Measurements from ENCODE around the gene TEX101.
"Not testable (repeated sequence)": the region's sequence is repeated elsewhere in the genome, so short reads cannot be mapped to it uniquely, and the experiment has no call there.

Gene TEX101

DNA sequence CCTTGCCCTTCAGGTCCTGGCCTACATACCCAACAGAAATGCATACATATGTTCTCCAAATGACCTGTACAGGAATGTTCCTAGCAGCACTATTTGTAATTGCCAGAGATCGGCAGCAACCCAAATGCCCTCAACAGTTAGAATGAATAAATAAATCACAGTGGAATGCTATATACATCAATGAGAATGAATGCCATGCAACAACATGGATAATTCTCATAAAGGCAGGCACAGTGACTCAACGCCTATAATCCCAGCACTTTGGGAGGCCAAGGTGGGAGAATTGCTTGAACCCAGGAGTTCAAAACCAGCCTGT lies 18.6 kb downstream of the TEX101 start:
- H3K27ac ChIP-seq (ENCODE audit: low read depth, low read length), result no peak overlapping the region
- no peak overlapping the region for H3K4me3 ChIP-seq (ENCODE audit: low read depth in 1 of 5, low read length in 5 of 5)
- peaks cover 0 to 2% (median under 1%) of the 10 kb centered on the region in 5 donors for H3K4me1 ChIP-seq (ENCODE audit: control insufficient read depth in 5 of 5, insufficient read depth in 5 of 5, low read length in 5 of 5)
- H3K36me3 ChIP-seq (ENCODE audit: control insufficient read depth in 5 of 5, insufficient read depth in 5 of 5, low read length in 5 of 5), result no peaks in the 10 kb centered on the region
- H3K9me3 ChIP-seq (ENCODE audit: control insufficient read depth in 5 of 5, low read length in 5 of 5), result no peaks in the 10 kb centered on the region
- no peak overlapping the region for H3K9ac ChIP-seq (ENCODE audit: low read length in 5 of 5)
- peaks cover 0 to 6% (median 0%) of the 10 kb centered on the region in 5 donors for H3K27me3 ChIP-seq (ENCODE audit: control insufficient read depth in 5 of 5, insufficient read depth in 4 of 5, low read length in 5 of 5)

DNA sequence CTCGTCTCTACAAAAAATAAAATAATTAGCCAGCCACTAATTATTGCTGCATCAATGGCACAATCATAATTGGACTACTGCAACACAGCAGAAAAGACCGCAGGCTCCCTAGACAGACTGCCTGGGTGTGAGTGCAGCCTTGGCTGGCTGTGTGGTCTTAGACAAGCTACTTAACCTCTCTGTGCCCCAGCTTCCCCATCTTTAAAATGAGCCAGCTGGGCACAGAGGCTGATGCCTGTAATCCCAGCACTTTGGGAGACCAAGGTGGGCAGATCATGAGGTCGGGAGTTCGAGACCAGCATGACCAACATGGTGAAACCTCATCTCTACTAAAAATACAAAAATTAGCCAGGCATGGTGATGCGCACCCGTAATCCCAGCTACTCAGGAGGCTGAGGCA lies 19.0 kb downstream of the TEX101 start:
- no peaks in the 10 kb centered on the region for H3K9me3 ChIP-seq (ENCODE audit: control insufficient read depth in 5 of 5, low read length in 5 of 5)
- peaks cover 0 to 6% (median 2%) of the 10 kb centered on the region in 5 donors for H3K27me3 ChIP-seq (ENCODE audit: control insufficient read depth in 5 of 5, insufficient read depth in 4 of 5, low read length in 5 of 5)
- H3K4me1 ChIP-seq (ENCODE audit: control insufficient read depth in 5 of 5, insufficient read depth in 5 of 5, low read length in 5 of 5), result peaks cover 3 to 6% (median 4%) of the 10 kb centered on the region in 5 donors
- no peak overlapping the region for H3K9ac ChIP-seq (ENCODE audit: low read length in 5 of 5)
- no peak overlapping the region for H3K4me3 ChIP-seq (ENCODE audit: low read depth in 1 of 5, low read length in 5 of 5)
- no peak overlapping the region for H3K27ac ChIP-seq (ENCODE audit: low read depth, low read length)
- no peaks in the 10 kb centered on the region for H3K36me3 ChIP-seq (ENCODE audit: control insufficient read depth in 5 of 5, insufficient read depth in 5 of 5, low read length in 5 of 5)

DNA sequence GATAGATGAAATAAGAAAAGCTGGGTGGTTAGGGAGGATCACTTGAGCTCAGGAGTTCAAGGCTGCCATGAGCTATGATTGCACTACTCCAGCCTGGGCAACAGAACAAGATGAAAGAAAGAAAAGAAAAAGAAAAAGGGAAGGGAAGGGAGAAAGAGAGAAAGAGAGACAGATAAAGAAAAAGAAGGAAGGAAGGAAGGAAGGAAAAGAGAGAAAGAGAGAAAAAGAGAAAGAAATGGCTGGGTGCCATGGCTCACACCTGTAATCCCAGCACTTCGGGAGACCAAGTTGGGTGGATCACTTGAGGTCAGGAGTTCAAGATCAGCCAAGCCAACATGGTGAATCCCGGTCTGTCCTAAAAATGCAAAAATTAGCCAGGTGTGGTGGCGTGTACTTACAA lies 21.1 kb downstream of the TEX101 start:
- peaks cover 4 to 14% (median 9%) of the 10 kb centered on the region in 5 donors for H3K4me1 ChIP-seq (ENCODE audit: control insufficient read depth in 5 of 5, insufficient read depth in 5 of 5, low read length in 5 of 5)
- no peak overlapping the region for H3K4me3 ChIP-seq (ENCODE audit: low read depth in 1 of 5, low read length in 5 of 5)
- H3K9me3 ChIP-seq (ENCODE audit: control insufficient read depth in 5 of 5, low read length in 5 of 5), result peaks cover 0 to 3% (median 0%) of the 10 kb centered on the region in 5 donors
- H3K36me3 ChIP-seq (ENCODE audit: control insufficient read depth in 5 of 5, insufficient read depth in 5 of 5, low read length in 5 of 5), result no peaks in the 10 kb centered on the region
- H3K9ac ChIP-seq (ENCODE audit: low read length in 5 of 5), result no peak overlapping the region
- H3K27ac ChIP-seq (ENCODE audit: low read depth, low read length), result no peak overlapping the region
- H3K27me3 ChIP-seq (ENCODE audit: control insufficient read depth in 5 of 5, insufficient read depth in 4 of 5, low read length in 5 of 5), result peaks cover 0 to 6% (median 4%) of the 10 kb centered on the region in 5 donors

DNA sequence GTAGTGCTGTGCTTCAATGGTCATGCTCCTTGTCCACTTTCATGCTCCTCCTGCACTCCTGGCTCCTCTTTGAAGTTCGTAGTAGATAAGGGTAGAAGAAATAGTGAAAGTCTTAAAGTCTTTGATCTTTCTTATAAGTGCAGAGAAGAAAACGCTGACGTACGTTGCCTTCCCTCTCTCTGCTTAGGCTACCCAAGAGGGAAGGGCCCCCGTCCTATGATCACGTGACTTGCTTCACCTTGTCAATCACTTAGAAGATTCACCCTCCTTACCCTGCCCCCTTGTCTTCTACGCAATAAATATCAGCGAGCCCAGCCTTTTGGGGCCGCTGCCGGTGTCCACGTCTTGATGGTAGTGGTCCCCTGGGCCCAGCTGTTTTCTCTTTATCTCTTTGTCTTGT lies 22.6 kb downstream of the TEX101 start:
- not testable (repeated sequence) for H3K36me3 ChIP-seq (ENCODE audit: control insufficient read depth in 5 of 5, insufficient read depth in 5 of 5, low read length in 5 of 5); H3K27me3 ChIP-seq (ENCODE audit: control insufficient read depth in 5 of 5, insufficient read depth in 4 of 5, low read length in 5 of 5); H3K9me3 ChIP-seq (ENCODE audit: control insufficient read depth in 5 of 5, low read length in 5 of 5); H3K9ac ChIP-seq (ENCODE audit: low read length in 5 of 5); H3K4me3 ChIP-seq (ENCODE audit: low read depth in 1 of 5, low read length in 5 of 5); H3K27ac ChIP-seq (ENCODE audit: low read depth, low read length)
- H3K4me1 ChIP-seq (ENCODE audit: control insufficient read depth in 5 of 5, insufficient read depth in 5 of 5, low read length in 5 of 5), result peaks cover 4 to 14% (median 9%) of the 10 kb centered on the region in 5 donors

DNA sequence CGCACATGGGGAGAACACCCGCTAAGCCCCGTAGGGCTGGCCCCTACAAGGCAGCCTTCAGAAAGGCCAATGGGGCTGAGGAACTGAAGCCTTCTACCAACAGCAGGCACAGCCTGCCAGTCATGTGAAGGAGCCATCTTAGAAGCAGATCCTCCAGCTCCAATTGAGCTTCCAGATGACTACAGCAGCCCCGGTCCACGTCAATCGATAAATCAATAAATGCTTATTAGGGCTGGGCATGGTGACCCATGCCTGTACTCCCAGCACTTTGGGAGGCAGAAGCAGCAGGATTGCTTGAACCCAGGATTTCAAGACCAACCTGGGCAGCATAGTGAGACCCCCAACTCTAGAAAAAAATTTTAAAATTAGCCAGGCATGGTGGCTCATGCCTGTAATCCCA lies 23.0 kb downstream of the TEX101 start:
- no peak overlapping the region for H3K9ac ChIP-seq (ENCODE audit: low read length in 5 of 5)
- H3K4me3 ChIP-seq (ENCODE audit: low read depth in 1 of 5, low read length in 5 of 5), result no peak overlapping the region
- peaks cover 0 to 6% (median 4%) of the 10 kb centered on the region in 5 donors for H3K27me3 ChIP-seq (ENCODE audit: control insufficient read depth in 5 of 5, insufficient read depth in 4 of 5, low read length in 5 of 5)
- H3K36me3 ChIP-seq (ENCODE audit: control insufficient read depth in 5 of 5, insufficient read depth in 5 of 5, low read length in 5 of 5), result no peaks in the 10 kb centered on the region
- peaks cover 4 to 14% (median 9%) of the 10 kb centered on the region in 5 donors for H3K4me1 ChIP-seq (ENCODE audit: control insufficient read depth in 5 of 5, insufficient read depth in 5 of 5, low read length in 5 of 5)
- peaks cover 0 to 3% (median 0%) of the 10 kb centered on the region in 5 donors for H3K9me3 ChIP-seq (ENCODE audit: control insufficient read depth in 5 of 5, low read length in 5 of 5)
- no peak overlapping the region for H3K27ac ChIP-seq (ENCODE audit: low read depth, low read length)

DNA sequence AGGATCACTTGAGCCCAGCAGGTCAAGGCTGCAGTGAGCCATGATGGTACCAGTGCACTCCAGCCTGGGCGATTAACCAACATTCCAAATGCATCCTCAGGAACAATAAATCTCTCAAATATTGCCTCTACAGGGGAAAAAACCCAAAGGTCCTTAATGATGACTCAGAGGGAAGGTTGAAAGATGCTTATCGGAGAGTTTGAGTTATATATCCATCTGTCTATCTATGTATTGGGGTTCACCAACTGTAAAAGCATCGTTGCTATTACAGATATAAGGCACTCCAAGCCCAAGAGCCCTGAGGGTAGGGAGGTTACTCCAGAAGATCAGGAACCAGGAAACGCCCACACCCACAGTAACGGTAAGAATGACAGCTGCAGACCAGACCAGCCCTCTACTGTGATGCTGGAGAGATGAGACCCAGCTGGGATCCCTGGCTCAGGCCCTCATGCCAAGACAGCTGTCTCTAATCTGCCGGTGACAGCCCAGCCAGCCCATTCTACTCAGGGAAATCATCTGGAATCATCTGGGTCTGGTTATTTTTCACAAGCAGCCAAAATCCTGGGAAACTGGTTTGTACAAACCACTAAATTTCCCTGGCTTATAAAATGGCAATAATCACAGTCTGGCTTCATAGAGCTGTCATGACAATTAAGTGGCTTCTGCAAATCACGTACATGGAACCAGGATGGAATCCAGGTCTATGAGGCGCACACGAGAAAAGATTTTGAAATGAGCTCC lies 23.8 kb downstream of the TEX101 start:
- Histone ChIP-seq H3K27ac (ENCODE audit: low read depth, low read length) (peak overlapping the region; percentile 28), H3K4me1 (ENCODE audit: control insufficient read depth in 5 of 5, insufficient read depth in 5 of 5, low read length in 5 of 5) (peaks cover 4 to 14% (median 9%) of the 10 kb centered on the region in 5 donors), H3K4me3 (ENCODE audit: low read depth in 1 of 5, low read length in 5 of 5) (no peak overlapping the region), H3K36me3 (ENCODE audit: control insufficient read depth in 5 of 5, insufficient read depth in 5 of 5, low read length in 5 of 5) (no peaks in the 10 kb centered on the region), H3K9ac (ENCODE audit: low read length in 5 of 5) (no peak overlapping the region), H3K9me3 (ENCODE audit: control insufficient read depth in 5 of 5, low read length in 5 of 5) (peaks cover 0 to 3% (median 0%) of the 10 kb centered on the region in 5 donors), H3K27me3 (ENCODE audit: control insufficient read depth in 5 of 5, insufficient read depth in 4 of 5, low read length in 5 of 5) (peaks cover 0 to 6% (median 4%) of the 10 kb centered on the region in 5 donors)

DNA sequence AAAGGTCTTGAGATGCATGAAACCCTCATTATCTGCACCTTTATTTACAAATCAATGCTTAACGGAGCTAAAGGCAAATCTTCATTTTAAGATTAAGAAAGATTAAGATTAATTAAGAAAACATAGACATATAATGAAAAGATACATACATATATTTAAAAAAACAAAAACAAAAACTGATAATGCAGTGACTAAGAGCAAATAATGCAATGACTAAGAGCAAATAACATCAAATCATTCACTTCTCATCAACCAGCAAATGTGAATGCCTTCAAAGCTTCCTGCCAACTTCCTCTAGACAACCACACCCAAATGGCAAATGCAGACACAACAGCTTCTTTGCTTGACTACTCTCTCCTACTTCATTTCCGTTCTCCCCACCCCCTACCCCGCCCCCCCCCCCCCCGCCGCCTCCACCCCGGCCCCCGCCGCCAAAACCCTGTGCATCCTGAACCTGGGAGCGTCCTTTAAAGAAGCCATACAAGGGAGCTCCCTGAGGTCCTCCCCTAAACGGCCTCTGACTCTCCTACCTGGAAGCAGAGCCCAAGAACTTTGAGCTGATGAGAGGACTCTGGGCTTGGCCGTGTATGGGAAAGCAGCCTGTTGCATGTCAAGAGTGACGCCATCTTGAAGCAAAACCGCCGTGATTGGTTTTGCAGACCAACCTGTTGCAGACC lies 24.5 kb downstream of the TEX101 start:
- H3K9me3 ChIP-seq (ENCODE audit: control insufficient read depth in 5 of 5, low read length in 5 of 5), result peaks cover 0 to 3% (median 0%) of the 10 kb centered on the region in 5 donors
- no peak overlapping the region for H3K9ac ChIP-seq (ENCODE audit: low read length in 5 of 5)
- peaks cover 0 to 6% (median 4%) of the 10 kb centered on the region in 5 donors for H3K27me3 ChIP-seq (ENCODE audit: control insufficient read depth in 5 of 5, insufficient read depth in 4 of 5, low read length in 5 of 5)
- H3K4me3 ChIP-seq (ENCODE audit: low read depth in 1 of 5, low read length in 5 of 5), result no peak overlapping the region
- H3K27ac ChIP-seq (ENCODE audit: low read depth, low read length), result peak overlapping the region; percentile 28
- no peaks in the 10 kb centered on the region for H3K36me3 ChIP-seq (ENCODE audit: control insufficient read depth in 5 of 5, insufficient read depth in 5 of 5, low read length in 5 of 5)
- H3K4me1 ChIP-seq (ENCODE audit: control insufficient read depth in 5 of 5, insufficient read depth in 5 of 5, low read length in 5 of 5), result peaks cover 4 to 14% (median 9%) of the 10 kb centered on the region in 5 donors

DNA sequence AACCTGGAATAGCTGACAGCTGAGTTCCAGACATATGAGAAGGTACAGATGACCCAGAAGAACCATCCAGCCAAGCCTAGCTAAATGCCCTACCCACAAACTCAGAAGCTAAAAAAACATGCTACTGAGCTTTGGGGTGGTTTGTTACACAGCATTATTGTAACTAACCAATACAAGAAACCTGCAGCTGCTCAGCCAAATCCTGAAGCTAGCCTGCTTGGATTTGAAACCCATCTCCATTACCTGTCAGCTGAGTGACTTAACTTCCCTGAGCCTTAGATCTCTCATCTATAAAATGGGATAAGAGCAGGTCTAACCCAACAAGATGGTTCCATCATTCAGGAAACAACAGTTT lies 25.0 kb downstream of the TEX101 start:
- no peak overlapping the region for H3K9ac ChIP-seq (ENCODE audit: low read length in 5 of 5)
- no peaks in the 10 kb centered on the region for H3K36me3 ChIP-seq (ENCODE audit: control insufficient read depth in 5 of 5, insufficient read depth in 5 of 5, low read length in 5 of 5)
- peaks cover 0 to 6% (median 4%) of the 10 kb centered on the region in 5 donors for H3K27me3 ChIP-seq (ENCODE audit: control insufficient read depth in 5 of 5, insufficient read depth in 4 of 5, low read length in 5 of 5)
- H3K9me3 ChIP-seq (ENCODE audit: control insufficient read depth in 5 of 5, low read length in 5 of 5), result peaks cover 0 to 3% (median 0%) of the 10 kb centered on the region in 5 donors
- H3K4me3 ChIP-seq (ENCODE audit: low read depth in 1 of 5, low read length in 5 of 5), result no peak overlapping the region
- no peak overlapping the region for H3K27ac ChIP-seq (ENCODE audit: low read depth, low read length)
- peaks cover 4 to 14% (median 9%) of the 10 kb centered on the region in 5 donors for H3K4me1 ChIP-seq (ENCODE audit: control insufficient read depth in 5 of 5, insufficient read depth in 5 of 5, low read length in 5 of 5)

DNA sequence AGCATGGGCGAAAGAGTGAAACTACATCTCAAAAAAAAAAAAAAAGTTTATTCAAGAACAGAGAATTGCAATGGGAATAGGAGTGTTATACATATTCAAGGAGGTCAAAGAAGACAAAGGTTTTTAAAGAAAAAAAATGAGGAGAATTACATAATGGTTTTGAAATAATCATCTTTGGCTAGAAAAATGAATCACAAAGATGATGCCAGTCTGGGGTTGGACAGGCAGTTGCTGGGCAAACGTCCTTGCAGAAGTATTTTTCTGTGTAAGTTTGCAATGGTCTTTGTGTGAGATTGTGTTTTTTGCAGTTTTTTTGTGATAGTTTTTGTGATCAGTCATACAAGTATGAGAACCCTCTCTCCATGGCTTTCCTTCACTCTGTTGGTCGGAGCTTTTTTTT lies 27.0 kb downstream of the TEX101 start:
- Histone ChIP-seq H3K9ac (ENCODE audit: low read length in 5 of 5) (no peak overlapping the region), H3K9me3 (ENCODE audit: control insufficient read depth in 5 of 5, low read length in 5 of 5) (peaks cover 0 to 3% (median 0%) of the 10 kb centered on the region in 5 donors), H3K27me3 (ENCODE audit: control insufficient read depth in 5 of 5, insufficient read depth in 4 of 5, low read length in 5 of 5) (peaks cover 0 to 4% (median 4%) of the 10 kb centered on the region in 5 donors), H3K4me1 (ENCODE audit: control insufficient read depth in 5 of 5, insufficient read depth in 5 of 5, low read length in 5 of 5) (peaks cover 4 to 14% (median 9%) of the 10 kb centered on the region in 5 donors), H3K36me3 (ENCODE audit: control insufficient read depth in 5 of 5, insufficient read depth in 5 of 5, low read length in 5 of 5) (no peaks in the 10 kb centered on the region), H3K27ac (ENCODE audit: low read depth, low read length) (no peak overlapping the region), H3K4me3 (ENCODE audit: low read depth in 1 of 5, low read length in 5 of 5) (no peak overlapping the region)

DNA sequence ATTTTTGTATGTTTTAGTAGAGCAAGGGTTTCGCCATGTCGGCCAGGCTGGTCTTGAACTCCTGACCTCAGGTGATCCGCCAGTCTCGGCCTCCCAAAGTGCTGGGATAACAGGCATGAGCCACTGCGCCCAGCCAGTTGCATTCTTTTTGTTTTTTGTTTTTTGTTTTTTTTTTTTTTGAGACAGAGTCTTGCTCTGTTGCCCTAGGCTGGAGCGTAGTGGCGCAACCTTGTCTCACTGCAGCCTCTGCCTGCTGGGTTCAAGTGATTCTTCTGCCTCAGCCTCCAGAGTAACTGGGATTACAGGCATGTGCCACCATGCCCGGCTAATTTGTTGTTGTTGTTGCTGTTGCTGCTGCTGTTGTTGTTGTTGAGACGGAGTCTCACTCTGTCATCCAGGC lies 29.4 kb downstream of the TEX101 start:
- not testable (repeated sequence) for H3K9ac ChIP-seq (ENCODE audit: low read length in 5 of 5); H3K27ac ChIP-seq (ENCODE audit: low read depth, low read length); H3K36me3 ChIP-seq (ENCODE audit: control insufficient read depth in 5 of 5, insufficient read depth in 5 of 5, low read length in 5 of 5); H3K4me3 ChIP-seq (ENCODE audit: low read depth in 1 of 5, low read length in 5 of 5); H3K4me1 ChIP-seq (ENCODE audit: control insufficient read depth in 5 of 5, insufficient read depth in 5 of 5, low read length in 5 of 5); H3K27me3 ChIP-seq (ENCODE audit: control insufficient read depth in 5 of 5, insufficient read depth in 4 of 5, low read length in 5 of 5); H3K9me3 ChIP-seq (ENCODE audit: control insufficient read depth in 5 of 5, low read length in 5 of 5)
